ENCODE measurements around the gene PJVK.

DNA sequence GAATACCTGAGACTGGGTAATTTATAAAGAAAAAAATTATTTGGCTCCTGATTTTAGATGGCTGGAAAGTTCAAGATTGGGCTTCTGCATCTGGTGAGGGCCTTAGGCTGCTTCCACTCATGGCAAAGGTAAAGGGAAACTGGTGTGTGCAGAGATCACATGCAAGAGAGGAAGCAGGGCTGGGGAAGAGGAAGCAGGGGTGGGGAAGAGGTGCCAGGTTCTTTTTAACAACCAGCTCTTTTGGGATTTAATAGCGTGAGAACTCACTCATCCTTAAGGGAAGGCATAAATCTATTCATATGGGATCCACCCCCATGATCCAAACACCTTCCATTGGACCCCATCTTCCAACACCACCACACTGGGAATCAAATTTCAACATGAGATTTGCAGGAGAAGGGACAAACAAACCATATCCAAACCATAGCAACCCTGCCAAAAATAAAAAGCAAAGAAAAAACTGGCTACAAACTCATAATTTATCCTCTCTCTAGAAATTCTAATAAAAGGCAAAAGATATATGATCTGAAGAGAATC is 30.6 kb upstream of the PJVK start:
- TF ChIP-seq, protein P1, sequence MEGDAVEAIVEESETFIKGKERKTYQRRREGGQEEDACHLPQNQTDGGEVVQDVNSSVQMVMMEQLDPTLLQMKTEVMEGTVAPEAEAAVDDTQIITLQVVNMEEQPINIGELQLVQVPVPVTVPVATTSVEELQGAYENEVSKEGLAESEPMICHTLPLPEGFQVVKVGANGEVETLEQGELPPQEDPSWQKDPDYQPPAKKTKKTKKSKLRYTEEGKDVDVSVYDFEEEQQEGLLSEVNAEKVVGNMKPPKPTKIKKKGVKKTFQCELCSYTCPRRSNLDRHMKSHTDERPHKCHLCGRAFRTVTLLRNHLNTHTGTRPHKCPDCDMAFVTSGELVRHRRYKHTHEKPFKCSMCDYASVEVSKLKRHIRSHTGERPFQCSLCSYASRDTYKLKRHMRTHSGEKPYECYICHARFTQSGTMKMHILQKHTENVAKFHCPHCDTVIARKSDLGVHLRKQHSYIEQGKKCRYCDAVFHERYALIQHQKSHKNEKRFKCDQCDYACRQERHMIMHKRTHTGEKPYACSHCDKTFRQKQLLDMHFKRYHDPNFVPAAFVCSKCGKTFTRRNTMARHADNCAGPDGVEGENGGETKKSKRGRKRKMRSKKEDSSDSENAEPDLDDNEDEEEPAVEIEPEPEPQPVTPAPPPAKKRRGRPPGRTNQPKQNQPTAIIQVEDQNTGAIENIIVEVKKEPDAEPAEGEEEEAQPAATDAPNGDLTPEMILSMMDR (IDR thresholded peaks at IDR 0.05): no peak
- TF ChIP-seq POLR2A (IDR thresholded peaks at IDR 0.05): no peak

Data from vagina (tissue), 2 donors.